A549 (cell line): Measurements from ENCODE around the gene PRKAG2.

Experiments used
- CBX8 ChIP-seq: fragments of 200-600 bp; sonication (generic); IDR thresholded peaks from 2 replicates; pipeline ENCODE4 v1.6.1; 2016
- NPAS2 ChIP-seq: fragments of 250-450 bp; sonication (Bioruptor Pico); IDR thresholded peaks from 2 replicates; pipeline ENCODE4 v1.8.0; 2022; ENCODE audit warnings: mild to moderate bottlenecking, moderate library complexity, borderline replicate concordance
- POLR2A ChIP-seq: IDR thresholded peaks from 2 replicates; pipeline ENCODE4 v1.6.1; 2012; ENCODE audit warnings: mild to moderate bottlenecking, low read length
- RFX5 ChIP-seq: fragments of 450-650 bp; IDR thresholded peaks from 2 replicates; pipeline ENCODE4 v1.7.1; 2014; ENCODE audit warnings: antibody characterized with exemption, mild to moderate bottlenecking, moderate library complexity
- TP53 ChIP-seq: fragments of 250-450 bp; sonication (Bioruptor Pico); IDR thresholded peaks from 2 replicates; pipeline ENCODE4 v1.5.0; 2021; ENCODE audit warnings: mild to moderate bottlenecking, moderate library complexity
- USF2 ChIP-seq: fragments of 450-650 bp; IDR thresholded peaks from 2 replicates; pipeline ENCODE4 v1.6.1; 2014; ENCODE audit warnings: antibody characterized with exemption
- TF ChIP-seq, protein P1 (sequence below): IDR thresholded peaks from 2 replicates; pipeline ENCODE4 v1.6.1; 2012
- TF ChIP-seq, protein P2 (sequence below): fragments of >200 bp; sonication (Bioruptor Twin); formaldehyde crosslinking; IDR thresholded peaks from 3 replicates; pipeline ENCODE4 v1.5.1; 2016

DNA sequence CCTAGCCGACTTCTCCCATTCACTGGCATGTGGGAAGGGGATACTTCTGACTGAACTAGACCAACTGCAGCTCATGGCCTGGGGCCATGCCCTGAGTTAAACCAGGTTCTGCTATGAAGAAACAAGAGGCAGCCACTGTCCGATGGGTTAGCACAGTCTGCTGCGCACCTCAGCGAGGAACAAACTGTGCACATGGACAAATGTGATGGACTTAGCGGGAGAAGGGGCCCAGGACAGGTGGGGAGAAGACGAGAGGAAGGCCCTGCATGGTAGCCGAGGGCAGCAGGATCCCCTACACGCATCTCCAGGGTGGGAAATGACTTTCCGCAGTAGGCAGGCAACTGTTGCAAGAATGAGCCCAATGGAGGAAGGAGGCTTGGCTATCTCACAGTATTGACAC, 115.0 kb downstream of the PRKAG2 start:
- TF ChIP-seq TP53 (no peak), CBX8 (no peak), POLR2A (no peak), NPAS2 (CRISPR knock-in tag) (no peak), RFX5 (no peak), USF2 (no peak)
- TF ChIP-seq, protein P1, sequence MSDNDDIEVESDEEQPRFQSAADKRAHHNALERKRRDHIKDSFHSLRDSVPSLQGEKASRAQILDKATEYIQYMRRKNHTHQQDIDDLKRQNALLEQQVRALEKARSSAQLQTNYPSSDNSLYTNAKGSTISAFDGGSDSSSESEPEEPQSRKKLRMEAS = no peak
- TF ChIP-seq, protein P2, sequence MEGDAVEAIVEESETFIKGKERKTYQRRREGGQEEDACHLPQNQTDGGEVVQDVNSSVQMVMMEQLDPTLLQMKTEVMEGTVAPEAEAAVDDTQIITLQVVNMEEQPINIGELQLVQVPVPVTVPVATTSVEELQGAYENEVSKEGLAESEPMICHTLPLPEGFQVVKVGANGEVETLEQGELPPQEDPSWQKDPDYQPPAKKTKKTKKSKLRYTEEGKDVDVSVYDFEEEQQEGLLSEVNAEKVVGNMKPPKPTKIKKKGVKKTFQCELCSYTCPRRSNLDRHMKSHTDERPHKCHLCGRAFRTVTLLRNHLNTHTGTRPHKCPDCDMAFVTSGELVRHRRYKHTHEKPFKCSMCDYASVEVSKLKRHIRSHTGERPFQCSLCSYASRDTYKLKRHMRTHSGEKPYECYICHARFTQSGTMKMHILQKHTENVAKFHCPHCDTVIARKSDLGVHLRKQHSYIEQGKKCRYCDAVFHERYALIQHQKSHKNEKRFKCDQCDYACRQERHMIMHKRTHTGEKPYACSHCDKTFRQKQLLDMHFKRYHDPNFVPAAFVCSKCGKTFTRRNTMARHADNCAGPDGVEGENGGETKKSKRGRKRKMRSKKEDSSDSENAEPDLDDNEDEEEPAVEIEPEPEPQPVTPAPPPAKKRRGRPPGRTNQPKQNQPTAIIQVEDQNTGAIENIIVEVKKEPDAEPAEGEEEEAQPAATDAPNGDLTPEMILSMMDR = no peak
